GM21515 (cell line): ENCODE results near the gene ZNF227.
"Not testable (repeated sequence)": the region's sequence is repeated elsewhere in the genome, so short reads cannot be mapped to it uniquely, and the experiment has no call there.

ENCODE experiments used
- ATAC-seq: cut with Tn5 transposase; IDR thresholded peaks from one replicate; pipeline ENCODE4 v1.9.1; 2021; ENCODE audit not compliant: unreplicated experiment

The ZNF227 gene

GRCh38 chr19:44236384-44236783 lies 24.1 kb downstream of the ZNF227 start:
- no peak for ATAC-seq

- ATAC-seq: not testable (repeated sequence)
These were observed 40.0 kb downstream of the ZNF227 start for GRCh38 chr19:44252332-44252731.

GRCh38 chr19:44253392-44253791 lies 41.1 kb downstream of the ZNF227 start:
- not testable (repeated sequence) for ATAC-seq

- ATAC-seq: no peak
These were observed 42.2 kb downstream of the ZNF227 start for GRCh38 chr19:44254496-44254895.

GRCh38 chr19:44255705-44256411 lies 43.5 kb downstream of the ZNF227 start:
- no peak for ATAC-seq

GRCh38 chr19:44258136-44258535 lies 45.8 kb downstream of the ZNF227 start:
- no peak for ATAC-seq

- no peak for ATAC-seq
These were observed 46.6 kb downstream of the ZNF227 start for GRCh38 chr19:44258835-44259413.

- ATAC-seq: no peak
These were observed 48.0 kb downstream of the ZNF227 start for GRCh38 chr19:44260343-44260681.

GRCh38 chr19:44260695-44261446 lies 48.5 kb downstream of the ZNF227 start:
- no peak for ATAC-seq

GRCh38 chr19:44277331-44277730 lies 65.0 kb downstream of the ZNF227 start:
- ATAC-seq: no peak

- no peak for ATAC-seq
These were observed 65.9 kb downstream of the ZNF227 start for GRCh38 chr19:44278181-44278690.

GRCh38 chr19:44280916-44281315 lies 68.6 kb downstream of the ZNF227 start:
- no peak for ATAC-seq

- no peak for ATAC-seq
These were observed 70.5 kb downstream of the ZNF227 start for GRCh38 chr19:44282846-44283245.

GRCh38 chr19:44284968-44285367 lies 72.6 kb downstream of the ZNF227 start:
- ATAC-seq: no peak
